MM.1S (cell line): ENCODE results near the gene CLASP1.

ENCODE experiments used
- DNase-seq: peaks from one replicate; pipeline ENCODE4 v3.0.0-alpha.2; 2015
- H2AFZ ChIP-seq: fragments of 300-600 bp; sonication (generic); 2 replicates; pipeline ENCODE4 v1.6.0; 2016; ENCODE audit warnings: antibody characterized with exemption, low read length
- H3F3A ChIP-seq: fragments of 300-600 bp; sonication (generic); 2 replicates; pipeline ENCODE4 v1.6.1; 2016; ENCODE audit warnings: mild to moderate bottlenecking, antibody characterized with exemption, low read length, moderate library complexity, mixed read lengths; ENCODE audit not compliant: insufficient read depth
- H3K27ac ChIP-seq: fragments of 300-600 bp; sonication (generic); 2 replicates; pipeline ENCODE4 v1.5.1; 2016; ENCODE audit warnings: mild to moderate bottlenecking, low read length
- H3K27me3 ChIP-seq: fragments of 300-600 bp; sonication (generic); replicated peaks from 2 replicates; pipeline ENCODE4 v1.6.0; 2016; ENCODE audit warnings: low read length; ENCODE audit not compliant: insufficient read depth
- H3K36me3 ChIP-seq: fragments of 300-600 bp; sonication (generic); replicated peaks from 2 replicates; pipeline ENCODE4 v1.6.1; 2016; ENCODE audit warnings: mild to moderate bottlenecking, low read length, mixed read lengths; ENCODE audit not compliant: insufficient read depth
- H3K4me1 ChIP-seq: fragments of 300-600 bp; sonication (generic); 2 replicates; pipeline ENCODE4 v1.6.1; 2016; ENCODE audit warnings: low read length, mixed read lengths
- H3K4me2 ChIP-seq: fragments of 300-600 bp; sonication (generic); 2 replicates; pipeline ENCODE4 v1.6.0; 2016; ENCODE audit warnings: low read depth, low read length
- H3K4me3 ChIP-seq: fragments of 300-600 bp; sonication (generic); 2 replicates; pipeline ENCODE4 v1.5.1; 2016; ENCODE audit warnings: low read length, mixed read lengths
- H3K79me2 ChIP-seq: fragments of 300-600 bp; sonication (generic); 2 replicates; pipeline ENCODE4 v1.6.1; 2016; ENCODE audit warnings: mixed run types, low read length, mixed read lengths
- H3K9ac ChIP-seq: fragments of 300-600 bp; sonication (generic); 2 replicates; pipeline ENCODE4 v1.6.1; 2016; ENCODE audit warnings: low read length, mixed read lengths
- H3K9me2 ChIP-seq: fragments of 300-600 bp; sonication (generic); replicated peaks from 2 replicates; pipeline ENCODE4 v1.6.1; 2016; ENCODE audit warnings: mild to moderate bottlenecking, low read length, mixed read lengths; ENCODE audit not compliant: insufficient read depth
- H3K9me3 ChIP-seq: fragments of 300-600 bp; sonication (generic); replicated peaks from 2 replicates; pipeline ENCODE4 v1.6.1; 2016; ENCODE audit warnings: mild to moderate bottlenecking, low read length, mixed read lengths; ENCODE audit not compliant: insufficient read depth
- H4K20me1 ChIP-seq: fragments of 300-600 bp; sonication (generic); 2 replicates; pipeline ENCODE4 v1.6.1; 2016; ENCODE audit warnings: mild to moderate bottlenecking, low read length, moderate library complexity, mixed read lengths; ENCODE audit not compliant: insufficient read depth
- CTCF ChIP-seq: fragments of 300-600 bp; sonication (generic); IDR thresholded peaks from 2 replicates; pipeline ENCODE4 v1.5.1; 2016; ENCODE audit warnings: antibody characterized with exemption, low read length, mixed read lengths
- EZH2 ChIP-seq: fragments of 300-600 bp; sonication (generic); optimal IDR thresholded peaks from 2 replicates; pipeline ENCODE3; 2017; ENCODE audit warnings: low read depth, mild to moderate bottlenecking, antibody characterized with exemption, low read length, mixed read lengths
- EZH2phosphoT487 ChIP-seq: fragments of 300-600 bp; sonication (generic); IDR thresholded peaks from 2 replicates; pipeline ENCODE4 v1.6.1; 2018; ENCODE audit warnings: antibody characterized with exemption, low read length

The CLASP1 gene

GRCh38 chr2:121429119-121429903, 220.0 kb downstream of the CLASP1 start:
- Histone ChIP-seq H3K9me3 (no peaks in the 10 kb centered on the region), H3K36me3 (peaks cover 8% of the 10 kb centered on the region; the same call in 1 of the 2 replicates), H3K4me1 (no peaks in the 10 kb centered on the region), H3K27ac (no peak overlapping the region), H3K4me3 (no peak overlapping the region), H3K27me3 (no peaks in the 10 kb centered on the region), H3K9ac (no peak overlapping the region), H2AFZ (no peak overlapping the region), H3K9me2 (no peaks in the 10 kb centered on the region), H3K79me2 (no peaks in the 10 kb centered on the region), H3K4me2 (no peak overlapping the region), H4K20me1 (no peaks in the 10 kb centered on the region), H3F3A (no peaks in the 10 kb centered on the region)
- no peak for TF ChIP-seq EZH2
- no peak for TF ChIP-seq EZH2phosphoT487
- no peak for TF ChIP-seq CTCF
- DNase-seq: no peak

GRCh38 chr2:121427187-121427689, 222.0 kb downstream of the CLASP1 start:
- peaks cover 8% of the 10 kb centered on the region; the same call in 1 of the 2 replicates for H3K36me3 ChIP-seq
- H4K20me1 ChIP-seq: no peaks in the 10 kb centered on the region
- H3K27me3 ChIP-seq: no peaks in the 10 kb centered on the region
- no peak overlapping the region for H2AFZ ChIP-seq
- H3K4me3 ChIP-seq: no peak overlapping the region
- TF ChIP-seq CTCF (no peak), EZH2 (no peak), EZH2phosphoT487 (no peak)
- H3K4me2 ChIP-seq: no peak overlapping the region
- DNase-seq: no peak
- no peaks in the 10 kb centered on the region for H3K4me1 ChIP-seq
- no peak overlapping the region for H3K27ac ChIP-seq
- H3K9me3 ChIP-seq: no peaks in the 10 kb centered on the region
- no peak overlapping the region for H3K9ac ChIP-seq
- no peaks in the 10 kb centered on the region for H3F3A ChIP-seq
- no peaks in the 10 kb centered on the region for H3K9me2 ChIP-seq
- H3K79me2 ChIP-seq: no peaks in the 10 kb centered on the region

- Histone ChIP-seq H3K4me1 (no peaks in the 10 kb centered on the region), H3F3A (no peaks in the 10 kb centered on the region), H2AFZ (no peak overlapping the region), H3K4me2 (no peak overlapping the region), H3K27me3 (no peaks in the 10 kb centered on the region), H4K20me1 (no peaks in the 10 kb centered on the region), H3K79me2 (no peaks in the 10 kb centered on the region), H3K9me3 (no peaks in the 10 kb centered on the region), H3K9me2 (no peaks in the 10 kb centered on the region), H3K36me3 (peaks cover 3% of the 10 kb centered on the region), H3K27ac (no peak overlapping the region), H3K9ac (no peak overlapping the region), H3K4me3 (no peak overlapping the region)
- no peak for DNase-seq
- no peak for TF ChIP-seq EZH2phosphoT487
- TF ChIP-seq EZH2: no peak
These were observed 228.8 kb downstream of the CLASP1 start for GRCh38 chr2:121420486-121420885.

- Histone ChIP-seq H3K4me2 (no peak overlapping the region), H3K27ac (no peak overlapping the region), H3K9me2 (no peaks in the 10 kb centered on the region), H3K36me3 (peaks cover 3% of the 10 kb centered on the region), H3F3A (no peaks in the 10 kb centered on the region), H3K4me1 (no peaks in the 10 kb centered on the region), H3K9ac (no peak overlapping the region), H3K79me2 (no peaks in the 10 kb centered on the region), H3K27me3 (no peaks in the 10 kb centered on the region), H3K9me3 (no peaks in the 10 kb centered on the region), H3K4me3 (no peak overlapping the region), H2AFZ (no peak overlapping the region), H4K20me1 (no peaks in the 10 kb centered on the region)
- no peak for TF ChIP-seq EZH2
- TF ChIP-seq EZH2phosphoT487: no peak
- TF ChIP-seq CTCF: no peak
- DNase-seq: no peak
These were observed 230.1 kb downstream of the CLASP1 start for GRCh38 chr2:121419081-121419699.
